Stimulated activated CD8-positive, alpha-beta memory T cell treated with anti-CD3 and anti-CD28 coated beads, Interleukin-12 subunit alpha, Interleukin-12 subunit beta, amount 100 ng/mL, for 1 hour (primary cell): ENCODE measurements around the gene TCERG1L.

Experiments
- DNase-seq: peaks from one replicate; pipeline ENCODE4 v3.0.0-alpha.2; 2020; ENCODE audit warnings: low read depth

Gene TCERG1L

GRCh38 chr10:131226446-131227162 lies 84.9 kb downstream of the TCERG1L start:
- no peak for DNase-seq

GRCh38 chr10:131224106-131224505 lies 87.4 kb downstream of the TCERG1L start:
- no peak for DNase-seq

- no peak for DNase-seq
Measured at GRCh38 chr10:131223422-131223821, 88.1 kb downstream of the TCERG1L start.

DNA sequence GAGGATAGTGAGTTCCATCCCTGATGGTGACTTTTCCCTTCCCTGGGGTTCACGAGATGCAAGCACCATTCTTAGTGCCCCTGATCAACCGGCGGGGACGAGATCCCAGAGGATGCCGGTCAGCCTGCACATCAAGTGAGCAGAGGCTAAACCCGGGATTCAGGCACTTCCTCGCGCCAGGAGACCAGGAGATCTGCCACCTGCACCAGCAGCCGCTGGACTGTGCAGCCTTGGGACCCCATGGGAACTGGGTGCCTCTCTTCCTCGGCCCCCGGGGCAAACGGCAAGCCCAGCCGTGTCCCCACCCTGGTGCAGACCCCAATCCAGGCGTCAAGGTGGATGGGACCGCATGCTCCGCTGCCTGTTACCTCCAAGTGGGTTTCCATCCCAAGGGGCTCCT lies 88.5 kb downstream of the TCERG1L start:
- no peak for DNase-seq

- no peak for DNase-seq
Measured at GRCh38 chr10:131221632-131222277, 89.8 kb downstream of the TCERG1L start.

DNA sequence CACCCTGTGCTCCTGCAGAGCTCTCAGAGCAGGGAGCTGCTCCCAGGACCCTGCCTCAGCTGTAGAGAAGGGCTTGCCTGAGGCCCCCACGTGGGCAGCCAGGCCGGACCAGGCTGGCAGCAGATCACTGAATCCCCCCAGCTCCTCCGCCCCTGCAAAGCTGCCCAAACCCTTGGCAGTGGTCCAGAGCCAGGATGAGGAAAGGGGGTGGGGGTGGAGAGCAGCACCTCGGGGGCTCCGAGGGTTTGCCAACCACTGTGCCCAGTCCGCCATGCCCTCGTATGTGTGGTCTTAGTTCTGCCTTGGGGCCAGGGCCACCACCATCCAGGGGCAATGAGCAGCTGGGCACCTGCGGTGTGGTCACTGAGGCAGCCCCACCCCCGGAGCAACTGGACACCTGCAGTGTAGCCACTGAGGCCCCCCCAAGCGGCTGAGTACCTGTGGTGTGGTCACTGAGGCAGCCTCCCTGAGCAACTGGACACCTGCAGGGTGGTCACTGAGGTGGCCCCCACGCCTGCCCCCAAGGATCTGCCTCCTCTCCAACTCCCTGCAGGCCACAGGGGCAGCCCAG lies 90.8 kb downstream of the TCERG1L start:
- no peak for DNase-seq

DNA sequence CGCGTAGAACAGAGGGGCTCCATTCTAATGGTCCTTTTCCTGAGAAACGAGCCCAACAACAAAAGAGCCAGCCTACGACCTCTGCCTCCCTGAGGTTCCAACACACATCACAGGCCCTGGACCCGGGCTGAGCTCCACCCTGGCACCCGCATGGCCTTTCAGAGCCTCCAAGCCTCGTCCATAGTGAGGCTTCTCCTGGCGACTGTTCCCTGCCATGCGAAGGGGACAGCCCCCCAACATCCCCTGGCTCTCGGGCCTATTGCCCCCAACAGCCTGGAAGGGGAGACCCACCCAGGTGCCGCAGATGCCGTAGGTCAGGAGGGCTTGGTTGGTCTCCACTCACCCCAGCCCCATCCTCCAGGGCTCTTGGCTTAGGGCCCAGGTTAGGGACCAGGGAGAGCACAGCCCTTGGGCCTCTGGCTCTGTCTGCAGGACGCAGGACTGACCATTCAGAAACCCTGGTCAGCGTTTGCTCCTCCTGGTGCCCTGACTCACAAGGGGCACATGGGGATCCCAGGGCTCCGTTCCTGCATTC lies 91.5 kb downstream of the TCERG1L start:
- DNase-seq: no peak

DNA sequence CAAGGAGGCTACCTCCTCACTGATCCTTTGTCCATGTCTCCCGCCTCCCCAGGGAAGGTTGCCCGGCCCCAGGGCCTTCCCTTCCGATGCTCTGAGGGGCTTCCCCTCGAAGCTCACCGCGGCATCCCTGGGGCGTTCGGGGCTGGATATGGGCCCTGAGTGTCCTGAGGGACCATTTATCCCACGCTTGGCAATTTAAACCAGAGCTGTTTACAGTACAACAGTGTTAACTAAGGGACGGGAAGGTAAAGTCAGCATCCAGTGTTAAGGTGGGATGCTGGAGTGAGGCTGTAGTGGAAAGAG lies 92.0 kb downstream of the TCERG1L start:
- no peak for DNase-seq

DNA sequence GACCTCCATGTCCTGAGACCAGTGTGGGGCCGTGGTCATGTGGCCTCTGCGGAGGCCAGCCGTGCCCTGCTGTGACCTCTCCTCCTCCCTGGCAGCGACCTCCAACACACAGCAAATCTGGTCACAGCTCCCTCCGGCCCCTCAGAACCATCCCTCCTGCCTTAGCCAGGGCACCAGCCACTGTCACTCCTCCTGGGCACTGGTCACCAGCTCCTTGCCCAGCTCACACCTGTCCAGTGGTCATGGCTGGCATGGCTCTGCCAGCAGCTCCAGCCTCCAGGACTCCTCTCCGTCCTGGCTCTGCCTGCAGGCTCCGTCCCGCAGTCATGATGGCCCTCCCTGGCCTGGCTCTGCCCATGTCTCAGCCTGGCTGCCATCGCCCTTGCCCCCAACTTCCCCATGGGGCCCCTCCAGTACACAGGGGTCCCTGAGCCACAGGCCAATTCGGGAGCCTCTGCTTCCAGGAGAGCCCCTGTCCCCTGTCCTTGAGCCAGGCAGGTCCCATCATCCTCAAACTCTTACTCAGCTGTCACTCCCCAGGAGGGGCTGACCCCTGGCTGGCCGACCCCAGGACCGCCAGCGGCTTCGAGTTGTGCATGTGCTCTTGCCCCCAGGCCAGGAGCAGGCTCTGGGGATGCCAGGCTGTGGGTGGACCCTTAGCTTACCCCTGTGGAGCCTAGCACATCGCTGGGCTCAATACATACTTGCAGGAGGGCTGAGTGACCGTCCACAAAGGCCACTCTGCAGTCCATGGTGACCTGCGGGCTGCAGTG lies 92.5 kb downstream of the TCERG1L start:
- no peak for DNase-seq

GRCh38 chr10:131216681-131217230 lies 94.8 kb downstream of the TCERG1L start:
- no peak for DNase-seq

- DNase-seq: no peak
Measured at GRCh38 chr10:131215776-131216175, 95.7 kb downstream of the TCERG1L start.

DNA sequence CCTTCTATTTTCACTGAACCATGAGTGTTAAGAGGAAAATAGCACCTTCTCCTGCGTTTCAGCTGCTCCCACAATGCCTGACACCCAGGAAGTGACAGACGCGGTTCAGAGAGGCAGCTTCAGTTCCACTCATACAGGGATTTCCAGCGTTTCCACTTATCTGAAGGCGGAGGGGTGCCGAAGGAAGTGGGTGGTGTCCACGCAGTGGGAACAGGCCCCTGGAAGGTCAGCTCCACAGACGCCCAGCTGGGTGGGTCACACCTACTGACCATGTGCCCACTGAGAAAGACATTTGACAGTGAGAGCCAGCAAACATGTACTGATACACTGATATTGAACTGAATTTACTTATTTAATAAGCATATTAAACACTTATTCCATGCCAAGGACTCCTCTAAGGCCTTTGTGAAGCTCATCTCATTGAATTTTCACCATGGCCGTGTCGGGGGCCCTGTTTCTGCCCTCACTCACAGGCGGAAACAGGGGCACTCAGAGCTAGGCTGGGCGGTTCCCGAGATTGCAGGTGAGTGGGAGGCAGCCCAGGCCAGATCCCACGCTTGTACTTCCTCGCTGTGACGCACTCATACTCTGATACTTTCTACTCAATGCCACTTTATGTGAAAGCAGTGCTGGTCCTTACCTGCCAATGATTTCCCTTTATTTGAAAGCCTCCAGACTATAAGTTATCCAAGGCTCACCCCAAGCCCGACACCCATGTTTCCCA lies 96.8 kb downstream of the TCERG1L start:
- no peak for DNase-seq

GRCh38 chr10:131213741-131214505 lies 97.6 kb downstream of the TCERG1L start:
- no peak for DNase-seq

DNA sequence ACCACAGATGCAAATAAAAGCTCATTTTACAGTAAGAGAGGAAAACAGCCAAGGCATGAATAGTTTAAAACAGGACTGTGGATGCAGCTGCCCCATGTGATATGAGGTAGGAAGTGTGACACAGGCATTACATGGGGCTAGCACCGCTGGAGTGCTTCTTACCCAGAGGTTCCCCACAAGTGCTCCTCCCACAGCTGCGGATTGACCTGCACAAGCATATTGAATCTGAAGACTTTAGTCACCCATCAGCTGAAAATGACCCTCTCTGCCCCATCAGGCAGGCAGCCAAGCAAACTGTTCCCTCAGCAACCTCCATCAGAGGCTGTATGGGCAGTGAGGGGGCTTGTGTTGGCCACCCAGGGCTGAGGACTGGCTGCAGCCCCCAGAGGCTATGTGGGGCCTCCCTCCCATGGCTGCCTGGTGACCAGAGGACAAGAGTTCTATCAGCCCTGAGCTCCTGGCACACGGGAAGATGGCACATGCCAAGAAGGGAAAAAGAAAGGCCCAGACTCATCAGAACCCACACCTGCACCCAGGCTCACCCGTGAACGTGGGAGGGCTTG lies 98.7 kb downstream of the TCERG1L start:
- DNase-seq: no peak

- DNase-seq: no peak
Measured at GRCh38 chr10:131211965-131212619, 99.4 kb downstream of the TCERG1L start.

DNA sequence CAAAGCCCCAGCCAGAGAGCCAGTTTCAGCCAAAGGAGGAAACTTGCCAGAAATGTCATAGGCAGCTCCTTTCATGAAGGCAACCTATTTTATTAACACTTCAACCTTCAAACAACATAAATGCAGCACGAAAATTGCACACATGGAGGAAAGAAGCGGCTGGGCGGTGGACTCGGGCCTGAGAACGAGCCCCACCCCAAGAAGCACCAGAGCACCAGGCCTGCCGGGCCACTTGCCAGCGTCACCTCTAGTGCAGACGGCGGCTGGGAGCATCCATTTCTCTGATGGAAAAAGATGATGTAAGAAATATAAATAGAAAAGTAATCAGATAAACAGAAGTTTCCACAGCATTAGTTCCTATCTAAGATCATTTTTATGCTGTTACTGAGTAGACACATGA lies 100.0 kb downstream of the TCERG1L start:
- DNase-seq: no peak

GRCh38 chr10:131211146-131211545 lies 100.4 kb downstream of the TCERG1L start:
- no peak for DNase-seq

- DNase-seq: no peak
Measured at GRCh38 chr10:131210181-131210580, 101.3 kb downstream of the TCERG1L start.

GRCh38 chr10:131207584-131208532 lies 103.7 kb downstream of the TCERG1L start:
- DNase-seq: no peak
